22Rv1 (cell line): ENCODE data around the gene IL20RA.
"Not testable (repeated sequence)": the region's sequence is repeated elsewhere in the genome, so short reads cannot be mapped to it uniquely, and the experiment has no call there.

Experiments
- CTCF ChIP-seq: fragments of 450-650 bp; IDR thresholded peaks from 2 replicates; pipeline ENCODE4 v1.5.1; 2017; ENCODE audit warnings: mild to moderate bottlenecking
- ZFX ChIP-seq: fragments of 450-650 bp; IDR thresholded peaks from 2 replicates; pipeline ENCODE4 v1.6.1; 2017; ENCODE audit warnings: antibody characterized with exemption, borderline replicate concordance

- TF ChIP-seq CTCF, ZFX: not testable (repeated sequence)
Measured at GRCh38 chr6:137075790-137076189, 31.0 kb upstream of the IL20RA start.
